ENCODE measurements around the gene RNF223.

DNA sequence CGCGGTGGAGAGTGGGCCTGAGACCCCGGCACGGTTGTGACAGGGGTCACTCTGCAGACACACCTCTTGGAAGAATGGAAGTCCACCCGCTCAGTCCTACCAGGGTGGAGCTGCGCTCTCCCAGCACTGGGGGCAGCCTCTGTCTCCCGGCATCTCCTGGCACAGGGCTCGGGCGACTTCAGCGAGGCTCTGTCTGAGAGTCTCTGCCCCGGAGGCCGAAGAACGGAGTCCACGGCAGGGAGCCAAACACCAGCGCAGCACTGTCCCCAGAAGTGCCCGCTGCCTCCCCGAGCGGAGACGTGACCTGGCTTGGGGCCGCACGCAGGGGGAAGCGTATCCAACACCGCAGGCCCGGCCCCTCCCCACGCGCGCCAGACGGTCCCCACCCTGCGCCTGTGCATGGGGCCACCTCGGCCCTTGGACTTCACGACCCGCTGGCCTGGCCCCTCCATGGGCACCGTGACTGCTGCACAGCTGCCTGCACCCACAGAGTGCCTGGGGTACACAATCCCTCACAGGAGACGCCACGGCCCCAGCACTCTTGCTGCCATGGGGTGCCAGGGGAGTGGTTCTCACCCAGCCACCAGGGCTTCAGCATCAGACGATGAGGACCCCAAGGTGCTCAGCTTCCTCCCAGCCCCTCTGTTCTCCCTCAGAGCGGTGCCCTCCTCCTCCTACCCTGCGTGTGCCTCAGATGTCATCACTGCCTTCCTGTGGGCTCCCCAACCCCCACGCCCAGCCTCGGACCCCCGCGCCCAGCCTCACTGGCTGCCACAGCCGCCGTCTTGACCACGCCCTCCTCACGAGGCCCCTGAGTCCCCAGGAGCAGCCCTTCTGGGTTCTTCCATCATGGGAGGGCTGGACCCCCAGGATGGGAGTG lies 14.9 kb upstream of the RNF223 start:
- TF ChIP-seq, protein P1, sequence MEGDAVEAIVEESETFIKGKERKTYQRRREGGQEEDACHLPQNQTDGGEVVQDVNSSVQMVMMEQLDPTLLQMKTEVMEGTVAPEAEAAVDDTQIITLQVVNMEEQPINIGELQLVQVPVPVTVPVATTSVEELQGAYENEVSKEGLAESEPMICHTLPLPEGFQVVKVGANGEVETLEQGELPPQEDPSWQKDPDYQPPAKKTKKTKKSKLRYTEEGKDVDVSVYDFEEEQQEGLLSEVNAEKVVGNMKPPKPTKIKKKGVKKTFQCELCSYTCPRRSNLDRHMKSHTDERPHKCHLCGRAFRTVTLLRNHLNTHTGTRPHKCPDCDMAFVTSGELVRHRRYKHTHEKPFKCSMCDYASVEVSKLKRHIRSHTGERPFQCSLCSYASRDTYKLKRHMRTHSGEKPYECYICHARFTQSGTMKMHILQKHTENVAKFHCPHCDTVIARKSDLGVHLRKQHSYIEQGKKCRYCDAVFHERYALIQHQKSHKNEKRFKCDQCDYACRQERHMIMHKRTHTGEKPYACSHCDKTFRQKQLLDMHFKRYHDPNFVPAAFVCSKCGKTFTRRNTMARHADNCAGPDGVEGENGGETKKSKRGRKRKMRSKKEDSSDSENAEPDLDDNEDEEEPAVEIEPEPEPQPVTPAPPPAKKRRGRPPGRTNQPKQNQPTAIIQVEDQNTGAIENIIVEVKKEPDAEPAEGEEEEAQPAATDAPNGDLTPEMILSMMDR (IDR thresholded peaks at IDR 0.05; ENCODE audit: low read length), result no peak
- TF ChIP-seq EZH2 (optimal IDR thresholded peaks at IDR 0.05; ENCODE audit: low read depth, low read length) (no peak), EZH2phosphoT487 (IDR thresholded peaks at IDR 0.05; ENCODE audit: low read length) (no peak)

Data from MM.1S (cell line).